Osteoblast (primary cell): ENCODE measurements around the gene ZBTB48. TPM values are rescaled to one million over a fixed set of nuclear protein-coding genes. Genes with fewer than 3 reads are reported as not detected.

Experiments used
- DNase-seq: peaks from one replicate; pipeline ENCODE4 v3.0.0; 2011; ENCODE audit warnings: low spot score, mixed read lengths; ENCODE audit not compliant: insufficient read length; ENCODE audit errors: missing footprints
- H2AFZ ChIP-seq: 2 replicates; pipeline ENCODE4 v1.6.0; 2011; ENCODE audit warnings: mild to moderate bottlenecking, low read length
- H3K27ac ChIP-seq: 2 replicates; pipeline ENCODE4 v1.5.1; 2011; ENCODE audit warnings: mild to moderate bottlenecking, low read depth, low read length, moderate library complexity
- H3K27me3 ChIP-seq: 2 replicates; pipeline ENCODE4 v1.6.0; 2012; ENCODE audit warnings: mild to moderate bottlenecking, control low read depth, inconsistent platforms, low read length, moderate library complexity; ENCODE audit not compliant: insufficient read depth
- H3K36me3 ChIP-seq: 2 replicates; pipeline ENCODE4 v1.5.1; 2011; ENCODE audit warnings: mild to moderate bottlenecking, low read length, control low read depth, moderate library complexity; ENCODE audit not compliant: insufficient read depth
- H3K4me1 ChIP-seq: 2 replicates; pipeline ENCODE4 v1.5.1; 2011; ENCODE audit warnings: mild to moderate bottlenecking, low read length, control low read depth, moderate library complexity; ENCODE audit not compliant: insufficient read depth
- H3K4me2 ChIP-seq: 2 replicates; pipeline ENCODE4 v1.6.0; 2011; ENCODE audit warnings: mild to moderate bottlenecking, low read length; ENCODE audit not compliant: insufficient read depth
- H3K4me3 ChIP-seq: fragments of 200-600 bp; sonication (generic); 3 replicates; pipeline ENCODE4 v1.5.1; 2012; ENCODE audit warnings: mild to moderate bottlenecking, low read length, inconsistent platforms; ENCODE audit not compliant: insufficient read depth
- H3K79me2 ChIP-seq: 2 replicates; pipeline ENCODE4 v1.6.0; 2012; ENCODE audit warnings: mild to moderate bottlenecking, low read length, control low read depth, inconsistent platforms; ENCODE audit not compliant: insufficient read depth
- H3K9me3 ChIP-seq: 2 replicates; pipeline ENCODE4 v1.5.1; 2011; ENCODE audit warnings: low read depth, low read length, control low read depth
- H4K20me1 ChIP-seq: 2 replicates; pipeline ENCODE4 v1.6.0; 2012; ENCODE audit warnings: mild to moderate bottlenecking, low read length, control low read depth; ENCODE audit not compliant: insufficient read depth
- total RNA-seq: library from RNA; depleted of rRNA; stranded (reverse); fragments of >200 nt; gene quantifications from 2 replicates; pipeline ENCODE4 v1.2.3, GENCODE V29; 2012
- TF ChIP-seq, protein P1 (sequence below): IDR thresholded peaks from 2 replicates; pipeline ENCODE4 v1.5.1; 2011; ENCODE audit warnings: mild to moderate bottlenecking, low read depth, low read length, moderate library complexity; ENCODE audit errors: extremely low read depth

Gene ZBTB48
- total RNA-seq, 1 donor, result 14.5 TPM

DNA sequence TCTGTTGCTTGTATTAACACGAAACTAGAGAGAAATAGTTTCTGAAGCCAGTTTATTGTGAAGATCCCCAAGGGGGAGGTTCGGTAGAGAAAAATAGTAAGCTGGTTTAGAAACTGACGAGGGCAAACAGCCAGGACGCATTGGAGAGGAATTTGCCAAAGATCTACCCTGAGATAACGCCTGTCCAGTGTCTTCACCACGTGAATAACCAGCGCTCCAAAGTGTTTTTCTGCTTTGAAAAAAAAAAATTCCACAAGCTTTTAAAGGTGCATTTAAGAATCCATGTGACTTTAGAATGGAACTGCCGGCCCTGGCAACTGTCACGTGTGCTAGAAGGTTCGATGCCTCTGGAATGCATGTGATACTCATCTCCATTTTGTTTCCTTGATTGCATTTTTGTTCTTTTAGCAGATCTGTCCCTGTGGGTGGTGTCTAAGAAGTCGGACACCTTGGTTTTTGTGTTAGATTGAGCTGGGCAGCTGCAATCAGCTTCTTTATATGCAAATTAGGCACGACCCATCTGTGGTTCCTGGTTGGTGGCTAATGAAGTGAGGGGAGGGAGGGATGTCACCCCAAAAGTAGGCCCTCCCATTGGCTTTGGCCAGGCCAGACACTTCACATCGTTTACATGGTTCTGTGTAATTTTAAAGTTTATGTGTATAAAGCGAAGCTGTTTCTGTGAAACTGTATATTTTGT is 43.6 kb downstream of the ZBTB48 start:
- Histone ChIP-seq H4K20me1 (peaks cover 49% of the 10 kb centered on the region), H3K27ac (no peak overlapping the region), H3K27me3 (no peaks in the 10 kb centered on the region), H3K4me3 (no peak overlapping the region), H3K4me2 (no peak overlapping the region), H3K36me3 (peaks cover 55% of the 10 kb centered on the region), H2AFZ (no peak overlapping the region), H3K4me1 (peaks cover 9% of the 10 kb centered on the region), H3K79me2 (peaks cover 84% of the 10 kb centered on the region), H3K9me3 (no peaks in the 10 kb centered on the region)
- peak; percentile 75 for DNase-seq
- TF ChIP-seq, protein P1, sequence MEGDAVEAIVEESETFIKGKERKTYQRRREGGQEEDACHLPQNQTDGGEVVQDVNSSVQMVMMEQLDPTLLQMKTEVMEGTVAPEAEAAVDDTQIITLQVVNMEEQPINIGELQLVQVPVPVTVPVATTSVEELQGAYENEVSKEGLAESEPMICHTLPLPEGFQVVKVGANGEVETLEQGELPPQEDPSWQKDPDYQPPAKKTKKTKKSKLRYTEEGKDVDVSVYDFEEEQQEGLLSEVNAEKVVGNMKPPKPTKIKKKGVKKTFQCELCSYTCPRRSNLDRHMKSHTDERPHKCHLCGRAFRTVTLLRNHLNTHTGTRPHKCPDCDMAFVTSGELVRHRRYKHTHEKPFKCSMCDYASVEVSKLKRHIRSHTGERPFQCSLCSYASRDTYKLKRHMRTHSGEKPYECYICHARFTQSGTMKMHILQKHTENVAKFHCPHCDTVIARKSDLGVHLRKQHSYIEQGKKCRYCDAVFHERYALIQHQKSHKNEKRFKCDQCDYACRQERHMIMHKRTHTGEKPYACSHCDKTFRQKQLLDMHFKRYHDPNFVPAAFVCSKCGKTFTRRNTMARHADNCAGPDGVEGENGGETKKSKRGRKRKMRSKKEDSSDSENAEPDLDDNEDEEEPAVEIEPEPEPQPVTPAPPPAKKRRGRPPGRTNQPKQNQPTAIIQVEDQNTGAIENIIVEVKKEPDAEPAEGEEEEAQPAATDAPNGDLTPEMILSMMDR, result no peak

DNA sequence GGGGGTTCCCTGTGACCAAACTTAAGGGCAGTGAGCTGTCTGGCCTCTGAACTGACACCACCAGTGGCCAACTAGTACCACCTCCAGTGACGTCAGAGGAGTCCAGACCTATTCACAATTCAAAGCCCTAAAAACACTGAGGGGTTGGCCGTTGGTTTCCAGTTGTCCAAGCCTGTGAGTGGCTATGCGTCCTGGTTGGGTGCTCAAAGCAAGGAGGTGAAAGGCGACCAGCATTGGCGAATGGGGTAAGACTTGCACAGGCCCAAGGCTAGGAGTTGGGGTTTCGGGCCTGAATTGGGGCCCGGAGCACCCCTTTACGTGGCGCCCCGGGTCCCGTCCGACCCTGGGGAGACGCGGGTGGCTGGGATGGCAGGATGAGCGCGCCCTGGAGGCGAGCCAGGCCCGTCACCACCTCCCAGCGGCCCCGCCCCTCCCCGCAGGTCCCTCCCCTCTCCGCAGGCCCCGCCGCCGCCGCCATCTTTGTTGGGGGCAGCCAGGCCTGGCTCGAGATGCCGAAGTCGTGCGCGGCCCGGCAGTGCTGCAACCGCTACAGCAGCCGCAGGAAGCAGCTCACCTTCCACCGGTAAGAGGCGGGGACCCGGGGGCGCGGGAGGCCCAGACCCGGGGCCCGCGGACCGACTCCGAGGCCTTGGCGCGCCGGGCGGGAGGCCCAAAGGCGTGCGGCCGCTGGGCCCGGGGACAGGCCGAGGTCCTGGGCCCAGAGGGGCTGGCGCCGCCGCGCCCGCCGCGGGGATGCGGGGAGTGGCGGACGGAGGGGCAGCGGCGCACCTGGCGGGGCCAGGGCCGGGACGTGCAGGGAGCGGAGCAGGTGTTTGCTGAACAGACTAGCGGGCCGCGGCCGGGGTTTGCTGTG is 45.2 kb downstream of the ZBTB48 start, which contains the start of gene THAP3:
THAP3 (plus strand) TSS at position 159 of the 874 bp plus-strand sequence; CDS start at position 510, 351 bp downstream.
- peak; percentile 99 for DNase-seq
- Histone ChIP-seq H3K4me1 (peaks cover 9% of the 10 kb centered on the region), H4K20me1 (peaks cover 46% of the 10 kb centered on the region), H3K4me2 (peak within 1 kb of the TSS; percentile 81), H3K9me3 (no peaks in the 10 kb centered on the region), H3K79me2 (peaks cover 82% of the 10 kb centered on the region), H3K27me3 (no peaks in the 10 kb centered on the region), H2AFZ (peak within 1 kb of the TSS; percentile 81), H3K27ac (peak within 1 kb of the TSS; percentile 70), H3K36me3 (peaks cover 61% of the 10 kb centered on the region), H3K4me3 (peak within 1 kb of the TSS; percentile 76)
- TF ChIP-seq, protein P1, result no peak

DNA sequence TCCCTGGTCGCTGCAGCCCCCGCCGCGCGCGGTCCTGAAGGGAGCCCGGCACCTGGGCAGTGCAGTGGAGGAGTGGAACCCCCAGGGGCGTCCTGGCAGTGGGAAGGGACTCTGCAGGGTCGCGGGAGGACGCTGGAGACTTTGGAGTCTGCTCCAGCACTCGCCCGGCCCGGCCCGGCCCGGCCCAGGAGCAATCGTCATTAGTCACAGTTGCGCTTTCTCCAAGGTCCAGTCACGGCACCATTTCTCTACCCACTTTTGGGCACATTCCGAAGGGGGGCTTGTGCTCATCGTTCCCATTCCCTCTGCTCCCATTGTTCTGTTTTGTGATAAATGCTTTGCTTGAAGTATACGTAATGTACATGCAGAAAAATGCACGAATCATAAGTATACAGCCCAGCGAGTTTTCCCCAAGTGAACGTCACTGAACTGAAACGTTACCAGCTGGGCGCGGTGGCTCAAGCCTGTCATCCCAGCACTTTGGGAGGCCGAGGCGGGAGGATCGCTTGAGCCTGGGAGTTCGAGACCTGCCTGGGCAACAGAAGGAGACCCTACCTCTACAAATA is 45.9 kb downstream of the ZBTB48 start:
- H3K36me3 ChIP-seq, result peaks cover 62% of the 10 kb centered on the region
- peak overlapping the region; percentile 76 for H3K4me3 ChIP-seq
- peaks cover 41% of the 10 kb centered on the region for H4K20me1 ChIP-seq
- H3K27ac ChIP-seq, result peak overlapping the region; percentile 70
- peak overlapping the region; percentile 81 for H3K4me2 ChIP-seq
- peak; percentile 96 for DNase-seq
- H3K79me2 ChIP-seq, result peaks cover 76% of the 10 kb centered on the region
- H3K9me3 ChIP-seq, result no peaks in the 10 kb centered on the region
- H3K27me3 ChIP-seq, result no peaks in the 10 kb centered on the region
- TF ChIP-seq, protein P1, result no peak
- H2AFZ ChIP-seq, result peak overlapping the region; percentile 61
- H3K4me1 ChIP-seq, result peaks cover 9% of the 10 kb centered on the region

DNA sequence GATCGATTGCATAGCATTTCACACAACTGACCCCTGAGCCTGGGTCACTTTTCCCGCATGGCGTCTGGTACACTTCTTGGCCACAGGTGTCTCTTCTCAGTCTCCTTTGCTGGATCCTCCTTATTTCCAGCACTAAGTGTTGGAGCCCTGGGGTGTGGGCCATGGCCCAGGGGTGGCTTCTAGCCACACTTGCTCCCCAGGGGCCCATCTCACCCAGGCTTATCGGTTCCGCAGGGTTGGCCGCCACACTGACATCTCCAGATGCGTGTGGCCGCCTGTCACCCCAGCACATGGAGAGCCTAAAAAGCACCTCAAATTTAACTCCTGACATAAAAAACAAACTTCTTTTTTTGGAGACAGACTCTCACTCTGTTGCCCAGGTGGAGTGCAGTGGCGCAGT is 47.2 kb downstream of the ZBTB48 start:
- Histone ChIP-seq H3K4me3 (no peak overlapping the region), H3K79me2 (peaks cover 65% of the 10 kb centered on the region), H3K27me3 (no peaks in the 10 kb centered on the region), H3K27ac (no peak overlapping the region), H3K36me3 (peaks cover 54% of the 10 kb centered on the region), H4K20me1 (peaks cover 31% of the 10 kb centered on the region), H3K9me3 (no peaks in the 10 kb centered on the region), H3K4me2 (no peak overlapping the region), H3K4me1 (peaks cover 9% of the 10 kb centered on the region), H2AFZ (no peak overlapping the region)
- DNase-seq, result no peak
- TF ChIP-seq, protein P1, result no peak
